H9 (cell line): Measurements from ENCODE around the gene PLPP6. TPM values are rescaled to one million over a fixed set of nuclear protein-coding genes. Genes with fewer than 3 reads are reported as not detected.

Experiments used
- DNase-seq: peaks from one replicate; pipeline ENCODE4 v3.0.0-alpha.2; 2017
- H2AFZ ChIP-seq: one replicate; pipeline ENCODE4 v1.6.1; 2013; ENCODE audit warnings: mild to moderate bottlenecking, low read length, control low read depth, moderate library complexity
- H2AK5ac ChIP-seq: 2 replicates; pipeline ENCODE4 v1.6.1; 2013; ENCODE audit warnings: low read length, control low read depth, mixed read lengths; ENCODE audit not compliant: insufficient read length
- H2BK120ac ChIP-seq: one replicate; pipeline ENCODE4 v1.6.1; 2013; ENCODE audit warnings: low read depth, mild to moderate bottlenecking, low read length, control low read depth, inconsistent platforms; ENCODE audit not compliant: poor library complexity, severe bottlenecking
- H2BK12ac ChIP-seq: 2 replicates; pipeline ENCODE4 v1.6.1; 2013; ENCODE audit warnings: low read length, control low read depth, mixed read lengths, low read depth; ENCODE audit not compliant: insufficient read length
- H2BK15ac ChIP-seq: 2 replicates; pipeline ENCODE4 v1.6.1; 2013; ENCODE audit warnings: low read depth, low read length, control low read depth
- H2BK20ac ChIP-seq: one replicate; pipeline ENCODE4 v1.6.1; 2013; ENCODE audit warnings: low read depth, mild to moderate bottlenecking, low read length, control low read depth, inconsistent platforms; ENCODE audit not compliant: poor library complexity, severe bottlenecking
- H2BK5ac ChIP-seq: 2 replicates; pipeline ENCODE4 v1.6.1; 2013; ENCODE audit warnings: low read length, control low read depth, mixed read lengths; ENCODE audit not compliant: insufficient read length
- H3K14ac ChIP-seq: 2 replicates; pipeline ENCODE4 v1.6.1; 2013; ENCODE audit warnings: low read length, control low read depth; ENCODE audit not compliant: insufficient read depth
- H3K18ac ChIP-seq: 2 replicates; pipeline ENCODE4 v1.6.1; 2013; ENCODE audit warnings: low read depth, mild to moderate bottlenecking, mixed read lengths, low read length, control low read depth; ENCODE audit not compliant: insufficient read length
- H3K23ac ChIP-seq: 2 replicates; pipeline ENCODE4 v1.6.1; 2013; ENCODE audit warnings: low read length, control low read depth, mixed read lengths, low read depth; ENCODE audit not compliant: insufficient read length
- H3K23me2 ChIP-seq: 2 replicates; pipeline ENCODE4 v1.6.1; 2013; ENCODE audit warnings: low read depth, mild to moderate bottlenecking, mixed read lengths, low read length, control low read depth; ENCODE audit not compliant: insufficient read length, poor library complexity, severe bottlenecking
- H3K27ac ChIP-seq: 2 replicates; pipeline ENCODE4 v1.5.1; 2013; ENCODE audit warnings: low read length, control low read depth, mixed read lengths, low read depth; ENCODE audit not compliant: insufficient read length
- H3K27me3 ChIP-seq: 2 replicates; pipeline ENCODE4 v1.6.1; 2013; ENCODE audit warnings: low read length, control low read depth, inconsistent platforms; ENCODE audit not compliant: insufficient read depth
- H3K4ac ChIP-seq: 2 replicates; pipeline ENCODE4 v1.6.1; 2013; ENCODE audit warnings: low read depth, mild to moderate bottlenecking, control low read depth, inconsistent platforms, low read length, moderate library complexity
- H3K4me1 ChIP-seq: 2 replicates; pipeline ENCODE4 v1.6.1; 2013; ENCODE audit warnings: low read length, control low read depth, inconsistent platforms; ENCODE audit not compliant: insufficient read depth
- H3K4me2 ChIP-seq: 2 replicates; pipeline ENCODE4 v1.6.1; 2013; ENCODE audit warnings: low read length, control low read depth, mixed read lengths; ENCODE audit not compliant: insufficient read length, insufficient read depth
- H3K56ac ChIP-seq: 2 replicates; pipeline ENCODE4 v1.6.1; 2013; ENCODE audit warnings: low read depth, mild to moderate bottlenecking, mixed read lengths, low read length, control low read depth; ENCODE audit not compliant: insufficient read length
- H3K79me1 ChIP-seq: 2 replicates; pipeline ENCODE4 v1.6.1; 2013; ENCODE audit warnings: low read depth, mild to moderate bottlenecking, moderate library complexity, low read length, control low read depth, inconsistent platforms; ENCODE audit not compliant: insufficient read depth, poor library complexity, severe bottlenecking
- H3K79me2 ChIP-seq: 2 replicates; pipeline ENCODE4 v1.6.1; 2013; ENCODE audit warnings: low read length, control low read depth, inconsistent platforms; ENCODE audit not compliant: insufficient read depth
- H3K9ac ChIP-seq: 2 replicates; pipeline ENCODE4 v1.6.1; 2013; ENCODE audit warnings: low read length, control low read depth, mixed read lengths; ENCODE audit not compliant: insufficient read length; ENCODE audit errors: extremely low read depth
- H3K9me3 ChIP-seq: one replicate; pipeline ENCODE4 v1.6.1; 2013; ENCODE audit warnings: low read depth, low read length, inconsistent platforms; ENCODE audit not compliant: control insufficient read depth
- H3T11ph ChIP-seq: one replicate; pipeline ENCODE4 v1.6.1; 2013; ENCODE audit warnings: mild to moderate bottlenecking, low read length, control low read depth, inconsistent platforms
- H4K20me1 ChIP-seq: one replicate; pipeline ENCODE4 v1.6.1; 2013; ENCODE audit not compliant: control insufficient read depth, insufficient read length, insufficient read depth
- H4K5ac ChIP-seq: 2 replicates; pipeline ENCODE4 v1.6.1; 2013; ENCODE audit warnings: low read depth, mild to moderate bottlenecking, mixed read lengths, low read length, control low read depth; ENCODE audit not compliant: insufficient read length
- H4K8ac ChIP-seq: replicated peaks from 2 replicates; pipeline ENCODE4 v1.6.1; 2013; ENCODE audit warnings: low read length, control low read depth, mixed read lengths, low read depth; ENCODE audit not compliant: insufficient read length
- H4K91ac ChIP-seq: 2 replicates; pipeline ENCODE4 v1.6.1; 2013; ENCODE audit warnings: low read depth, mild to moderate bottlenecking, moderate library complexity, mixed read lengths, low read length, control low read depth; ENCODE audit not compliant: insufficient read length
- H3K27ac Mint-ChIP-seq, 3 experiments: 2 replicates in 2 of 3; 3 replicates in 1 of 3; pipeline ENCODE4 v1.8.0; 2020 to 2021; ENCODE audit warnings: mixed read lengths in 3 of 3, mild to moderate bottlenecking in 1 of 3, moderate library complexity in 1 of 3
- H3K27me3 Mint-ChIP-seq: 2 replicates; pipeline ENCODE4 v1.8.0; 2021; ENCODE audit warnings: low read depth, mild to moderate bottlenecking, moderate library complexity, mixed read lengths
- H3K36me3 Mint-ChIP-seq, 3 experiments: 2 replicates in 2 of 3; 3 replicates in 1 of 3; pipeline ENCODE4 v1.8.0; 2020 to 2021; ENCODE audit warnings: low read depth in 3 of 3, mixed read lengths in 3 of 3; ENCODE audit not compliant: insufficient read depth in 1 of 3
- H3K4me1 Mint-ChIP-seq, 2 experiments: 2 replicates each; pipeline ENCODE4 v1.8.0; 2020; ENCODE audit warnings: mixed read lengths in 2 of 2
- H3K4me3 Mint-ChIP-seq, 2 experiments: 2 replicates in 1 of 2; 3 replicates in 1 of 2; pipeline ENCODE4 v1.8.0; 2020 to 2021; ENCODE audit warnings: mild to moderate bottlenecking in 2 of 2, mixed read lengths in 2 of 2, moderate library complexity in 1 of 2
- H3K9me3 Mint-ChIP-seq, 2 experiments: 2 replicates in 1 of 2; 3 replicates in 1 of 2; pipeline ENCODE4 v1.8.0; 2020; ENCODE audit warnings: mild to moderate bottlenecking in 2 of 2, mixed read lengths in 2 of 2, moderate library complexity in 1 of 2
- WGBS: extraction: QIAGEN DNeasy Blood & Tissue Kit; methylation state at CpG from one replicate; pipeline ENCODE4 v1.1.7; 2013; ENCODE audit warnings: missing lambda C conversion rate, low lambda C conversion rate, mixed read lengths; ENCODE audit not compliant: insufficient read length; ENCODE audit errors: extremely low coverage; 5-methylcytosine and 5-hydroxymethylcytosine counted together
- total RNA-seq: library from RNA; stranded (reverse); gene quantifications from 2 replicates; pipeline ENCODE4 v1.2.1, GENCODE V29; 2021
- TF ChIP-seq, protein P1 (sequence below): fragments of 200-600 bp; sonication (generic); conservative IDR thresholded peaks from 3 replicates; pipeline ENCODE4 v1.8.0; 2021; ENCODE audit warnings: antibody characterized with exemption, mild to moderate bottlenecking

The PLPP6 gene
- total RNA-seq, 1 experiment from 2014 or later = 7.6 TPM

DNA sequence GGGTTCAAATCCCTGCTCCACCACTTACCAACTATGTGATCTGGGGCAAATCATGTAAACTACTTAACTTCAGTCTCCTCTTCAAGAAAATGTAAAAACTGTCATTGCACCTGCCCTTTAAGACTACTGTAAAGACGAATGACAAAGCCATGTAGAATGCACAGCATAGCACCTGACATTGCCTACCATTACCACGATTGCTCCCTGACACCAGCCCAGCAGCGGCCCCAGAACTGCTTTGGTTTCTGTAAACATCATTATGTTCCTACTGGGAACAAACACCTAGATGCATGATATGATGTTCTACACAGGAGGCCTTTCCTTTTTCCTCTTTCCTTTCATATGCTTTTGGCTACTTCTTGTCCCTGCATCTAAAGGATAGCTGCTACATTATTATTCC lies 23.1 kb upstream of the PLPP6 start:
- Histone ChIP-seq H3K56ac (no peak overlapping the region), H3K23me2 (no peaks in the 10 kb centered on the region), H4K20me1 (no peaks in the 10 kb centered on the region), H3K27me3 (no peaks in the 10 kb centered on the region), H3K18ac (no peak overlapping the region), H3K4ac (no peak overlapping the region), H2BK12ac (no peak overlapping the region), H2BK5ac (no peak overlapping the region), H2BK120ac (no peak overlapping the region), H3K4me2 (no peak overlapping the region), H3K79me2 (no peaks in the 10 kb centered on the region), H3K27ac (no peak overlapping the region), H3K14ac (no peak overlapping the region), H4K91ac (no peak overlapping the region), H4K5ac (no peak overlapping the region), H3K4me1 (peaks cover 3% of the 10 kb centered on the region; the same call in 1 of the 2 replicates), H3T11ph (no peak overlapping the region), H3K79me1 (no peaks in the 10 kb centered on the region), H2BK15ac (no peak overlapping the region), H2BK20ac (no peak overlapping the region), H3K23ac (no peak overlapping the region), H4K8ac (no peak overlapping the region), H3K9ac (no peak overlapping the region), H3K9me3 (no peaks in the 10 kb centered on the region), H2AFZ (no peak overlapping the region), H2AK5ac (no peak overlapping the region)
- Mint-ChIP-seq H3K9me3 (no peaks in the 10 kb centered on the region), H3K27ac (0 out of 7 replicates have a peak overlapping the region, but pooled peaks of 1 of the 3 experiments have one; percentile 30), H3K4me3 (no peak overlapping the region), H3K4me1 (peaks cover 10 to 13% of the 10 kb centered on the region in 2 experiments), H3K36me3 (no peaks in the 10 kb centered on the region), H3K27me3 (no peaks in the 10 kb centered on the region)
- TF ChIP-seq, protein P1, sequence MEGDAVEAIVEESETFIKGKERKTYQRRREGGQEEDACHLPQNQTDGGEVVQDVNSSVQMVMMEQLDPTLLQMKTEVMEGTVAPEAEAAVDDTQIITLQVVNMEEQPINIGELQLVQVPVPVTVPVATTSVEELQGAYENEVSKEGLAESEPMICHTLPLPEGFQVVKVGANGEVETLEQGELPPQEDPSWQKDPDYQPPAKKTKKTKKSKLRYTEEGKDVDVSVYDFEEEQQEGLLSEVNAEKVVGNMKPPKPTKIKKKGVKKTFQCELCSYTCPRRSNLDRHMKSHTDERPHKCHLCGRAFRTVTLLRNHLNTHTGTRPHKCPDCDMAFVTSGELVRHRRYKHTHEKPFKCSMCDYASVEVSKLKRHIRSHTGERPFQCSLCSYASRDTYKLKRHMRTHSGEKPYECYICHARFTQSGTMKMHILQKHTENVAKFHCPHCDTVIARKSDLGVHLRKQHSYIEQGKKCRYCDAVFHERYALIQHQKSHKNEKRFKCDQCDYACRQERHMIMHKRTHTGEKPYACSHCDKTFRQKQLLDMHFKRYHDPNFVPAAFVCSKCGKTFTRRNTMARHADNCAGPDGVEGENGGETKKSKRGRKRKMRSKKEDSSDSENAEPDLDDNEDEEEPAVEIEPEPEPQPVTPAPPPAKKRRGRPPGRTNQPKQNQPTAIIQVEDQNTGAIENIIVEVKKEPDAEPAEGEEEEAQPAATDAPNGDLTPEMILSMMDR = no peak
- WGBS = no CpG with 5 or more reads among the region's 3 CpGs
- DNase-seq = no peak
